Caco-2 (cell line): ENCODE measurements around the gene CXCL8. TPM values are rescaled to one million over a fixed set of nuclear protein-coding genes. Genes with fewer than 3 reads are reported as not detected.

ENCODE experiments used
- BruUV-seq: library from RNA; stranded (reverse); fragments of 400-500 nt; replicated peaks from 2 replicates; lab custom pipeline; 2021; lab: Mats Ljungman, UMichigan
- CTCF ChIA-PET: fragments of 300-600 bp; sonication (Branson Sonifier 250); formaldehyde crosslinking; loops from one replicate; lab custom pipeline; 2022; ENCODE audit warnings: antibody characterized with exemption; lab: Charles Lee
- POLR2A ChIA-PET: fragments of 300-600 bp; sonication (Branson Sonifier 250); formaldehyde crosslinking; loops from one replicate; lab custom pipeline; 2022; ENCODE audit warnings: antibody characterized with exemption; lab: Charles Lee
- DNase-seq, 2 experiments: peaks; one replicate each; pipeline versions ENCODE4 v3.0.0 to v3.0.0-alpha.2; 2020 to 2022
- H3K27me3 ChIP-seq: replicated peaks from 2 replicates; pipeline ENCODE4 v1.6.0; 2011; ENCODE audit warnings: low read length; ENCODE audit not compliant: control insufficient read depth, insufficient read depth
- H3K36me3 ChIP-seq: 2 replicates; pipeline ENCODE4 v1.5.1; 2011; ENCODE audit warnings: low read length; ENCODE audit not compliant: control insufficient read depth, insufficient read depth
- H3K4me1 ChIP-seq: fragments of 250-450 bp; sonication (Bioruptor Pico); 2 replicates; pipeline ENCODE4 v1.5.1; 2020; ENCODE audit warnings: mild to moderate bottlenecking
- H3K4me3 ChIP-seq: 2 replicates; pipeline ENCODE4 v1.5.1; 2011; ENCODE audit warnings: low read depth, mild to moderate bottlenecking, control low read depth, low read length
- H3K9me3 ChIP-seq: fragments of 250-450 bp; sonication (Bioruptor Pico); 2 replicates; pipeline ENCODE4 v1.5.1; 2020; ENCODE audit warnings: mild to moderate bottlenecking, moderate library complexity
- H3K27ac Mint-ChIP-seq: one replicate; pipeline ENCODE4 v1.8.0; 2022; ENCODE audit warnings: mixed read lengths; ENCODE audit not compliant: unreplicated experiment
- H3K27me3 Mint-ChIP-seq: one replicate; pipeline ENCODE4 v1.8.0; 2022; ENCODE audit warnings: mixed read lengths; ENCODE audit not compliant: insufficient read depth, unreplicated experiment
- H3K36me3 Mint-ChIP-seq: one replicate; pipeline ENCODE4 v1.8.0; 2022; ENCODE audit warnings: mild to moderate bottlenecking, mixed read lengths; ENCODE audit not compliant: insufficient read depth, unreplicated experiment
- H3K4me1 Mint-ChIP-seq: one replicate; pipeline ENCODE4 v1.8.0; 2022; ENCODE audit warnings: low read depth, mixed read lengths; ENCODE audit not compliant: unreplicated experiment
- H3K4me3 Mint-ChIP-seq: one replicate; pipeline ENCODE4 v1.8.0; 2022; ENCODE audit warnings: mild to moderate bottlenecking, moderate library complexity, mixed read lengths; ENCODE audit not compliant: unreplicated experiment
- H3K9me3 Mint-ChIP-seq: one replicate; pipeline ENCODE4 v1.8.0; 2022; ENCODE audit warnings: mixed read lengths; ENCODE audit not compliant: unreplicated experiment
- intact Hi-C: fragments of 100-400 bp; cut with micrococcal nuclease; formaldehyde crosslinking; loops from one replicate; pipeline ENCODE4 v1.10.0; 2022; ENCODE audit not compliant: unreplicated experiment
- total RNA-seq: library from RNA; stranded (reverse); gene quantifications from 2 replicates; pipeline ENCODE4 v1.2.3, GENCODE V29; 2022
- TF ChIP-seq, protein P1 (sequence below), 2 experiments: fragments of 200-600 bp in 1 of 2; IDR thresholded peaks; 1 replicate in 1 of 2; 2 replicates in 1 of 2; pipeline versions ENCODE4 v1.5.1 to v1.8.0; 2011 to 2022; ENCODE audit warnings: antibody characterized with exemption in 1 of 2, control low read depth in 1 of 2, inconsistent platforms in 1 of 2, low read depth in 1 of 2, low read length in 1 of 2, mild to moderate bottlenecking in 1 of 2, moderate library complexity in 1 of 2; ENCODE audit not compliant: insufficient read depth in 1 of 2, severe bottlenecking in 1 of 2, unreplicated experiment in 1 of 2

Gene CXCL8
- total RNA-seq, 1 experiment from 2014 or later: 0.18 TPM

DNA sequence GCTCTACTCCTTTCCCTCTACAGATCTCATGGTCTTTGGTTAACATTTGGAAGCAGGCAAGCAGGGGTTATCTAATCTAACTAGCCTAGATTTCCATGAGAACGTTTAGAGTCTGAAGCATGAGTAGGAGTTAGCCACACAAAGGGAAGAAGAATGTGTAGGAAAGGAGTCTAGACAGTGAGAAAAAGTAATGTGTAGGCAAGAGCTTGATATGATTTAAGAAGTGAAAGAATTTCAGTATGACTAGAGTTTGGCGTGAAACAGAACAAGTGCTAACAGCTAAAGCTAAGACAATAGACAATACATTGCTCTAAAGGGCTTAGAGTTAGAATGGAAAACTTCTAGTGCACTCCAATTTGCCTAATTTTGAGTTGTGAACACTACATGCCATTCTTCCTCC, 10.8 kb downstream of the CXCL8 start:
- intact Hi-C loops: no loop called here
- Histone ChIP-seq H3K4me3 (no peak overlapping the region), H3K4me1 (no peaks in the 10 kb centered on the region), H3K9me3 (no peaks in the 10 kb centered on the region), H3K36me3 (no peaks in the 10 kb centered on the region), H3K27me3 (no peaks in the 10 kb centered on the region)
- H3K36me3 Mint-ChIP-seq: no peaks in the 10 kb centered on the region
- H3K9me3 Mint-ChIP-seq: no peaks in the 10 kb centered on the region
- H3K27me3 Mint-ChIP-seq: peaks cover 2% of the 10 kb centered on the region
- H3K27ac Mint-ChIP-seq: no peak overlapping the region
- H3K4me3 Mint-ChIP-seq: no peak overlapping the region
- no peaks in the 10 kb centered on the region for H3K4me1 Mint-ChIP-seq
- BruUV-seq: no TSS peak
- DNase-seq: no peak
- ChIA-PET CTCF (no interaction called here), POLR2A (no interaction called here)
- TF ChIP-seq, protein P1, sequence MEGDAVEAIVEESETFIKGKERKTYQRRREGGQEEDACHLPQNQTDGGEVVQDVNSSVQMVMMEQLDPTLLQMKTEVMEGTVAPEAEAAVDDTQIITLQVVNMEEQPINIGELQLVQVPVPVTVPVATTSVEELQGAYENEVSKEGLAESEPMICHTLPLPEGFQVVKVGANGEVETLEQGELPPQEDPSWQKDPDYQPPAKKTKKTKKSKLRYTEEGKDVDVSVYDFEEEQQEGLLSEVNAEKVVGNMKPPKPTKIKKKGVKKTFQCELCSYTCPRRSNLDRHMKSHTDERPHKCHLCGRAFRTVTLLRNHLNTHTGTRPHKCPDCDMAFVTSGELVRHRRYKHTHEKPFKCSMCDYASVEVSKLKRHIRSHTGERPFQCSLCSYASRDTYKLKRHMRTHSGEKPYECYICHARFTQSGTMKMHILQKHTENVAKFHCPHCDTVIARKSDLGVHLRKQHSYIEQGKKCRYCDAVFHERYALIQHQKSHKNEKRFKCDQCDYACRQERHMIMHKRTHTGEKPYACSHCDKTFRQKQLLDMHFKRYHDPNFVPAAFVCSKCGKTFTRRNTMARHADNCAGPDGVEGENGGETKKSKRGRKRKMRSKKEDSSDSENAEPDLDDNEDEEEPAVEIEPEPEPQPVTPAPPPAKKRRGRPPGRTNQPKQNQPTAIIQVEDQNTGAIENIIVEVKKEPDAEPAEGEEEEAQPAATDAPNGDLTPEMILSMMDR (IDR thresholded peaks at IDR 0.05; ENCODE audit: insufficient read depth in 1 of 2, low read depth in 1 of 2, low read length in 1 of 2, severe bottlenecking in 1 of 2, unreplicated experiment in 1 of 2): no peak

DNA sequence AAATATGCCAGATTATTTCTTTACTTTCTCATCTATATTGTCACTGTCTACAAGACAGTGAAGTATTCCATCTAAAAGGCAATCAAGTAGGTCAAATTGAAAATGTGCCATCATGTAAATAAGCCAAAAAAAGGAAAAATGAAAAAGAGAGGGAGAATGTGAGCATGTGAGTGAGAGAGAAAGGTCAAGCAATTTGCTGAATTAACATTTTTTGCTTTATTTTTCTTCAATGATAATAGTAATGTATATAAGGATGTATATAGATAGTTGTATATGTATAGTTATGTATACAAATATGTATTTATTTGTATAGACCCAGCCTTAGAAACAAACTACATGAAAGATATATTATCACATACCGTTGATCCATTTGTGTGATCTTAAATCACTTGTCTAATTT, 11.5 kb downstream of the CXCL8 start:
- H3K4me1 Mint-ChIP-seq: no peaks in the 10 kb centered on the region
- no peaks in the 10 kb centered on the region for H3K36me3 ChIP-seq
- H3K9me3 Mint-ChIP-seq: no peaks in the 10 kb centered on the region
- no peaks in the 10 kb centered on the region for H3K9me3 ChIP-seq
- CTCF ChIA-PET: no interaction called here
- H3K27ac Mint-ChIP-seq: no peak overlapping the region
- intact Hi-C loops: no loop called here
- TF ChIP-seq, protein P1 (IDR thresholded peaks at IDR 0.05; ENCODE audit: insufficient read depth in 1 of 2, low read depth in 1 of 2, low read length in 1 of 2, severe bottlenecking in 1 of 2, unreplicated experiment in 1 of 2): no peak
- no peak overlapping the region for H3K4me3 Mint-ChIP-seq
- no peak for DNase-seq
- H3K36me3 Mint-ChIP-seq: no peaks in the 10 kb centered on the region
- no peaks in the 10 kb centered on the region for H3K27me3 ChIP-seq
- H3K4me3 ChIP-seq: no peak overlapping the region
- POLR2A ChIA-PET: no interaction called here
- no peaks in the 10 kb centered on the region for H3K4me1 ChIP-seq
- no TSS peak for BruUV-seq
- peaks cover 2% of the 10 kb centered on the region for H3K27me3 Mint-ChIP-seq

DNA sequence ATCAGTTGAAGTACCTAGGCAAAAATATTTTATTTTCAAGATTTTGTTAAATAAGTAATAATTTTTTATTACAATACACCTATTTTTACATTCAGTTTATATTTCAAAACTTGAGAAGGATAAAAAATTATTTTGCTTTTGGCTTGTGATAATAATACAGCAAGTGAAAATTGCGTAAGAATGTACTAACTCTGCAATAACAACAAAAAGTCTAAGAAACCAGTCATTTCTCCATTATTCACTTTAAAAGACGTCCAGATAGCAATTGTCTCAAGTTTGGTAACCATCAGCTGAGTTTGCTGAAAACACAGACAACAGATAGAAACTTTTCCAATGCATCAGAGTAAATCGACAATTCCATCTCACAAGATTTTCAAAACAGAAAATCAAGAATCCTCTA, 12.1 kb downstream of the CXCL8 start:
- no peak overlapping the region for H3K4me3 Mint-ChIP-seq
- TF ChIP-seq, protein P1 (IDR thresholded peaks at IDR 0.05; ENCODE audit: insufficient read depth in 1 of 2, low read depth in 1 of 2, low read length in 1 of 2, severe bottlenecking in 1 of 2, unreplicated experiment in 1 of 2): no peak
- ChIA-PET POLR2A (no interaction called here), CTCF (no interaction called here)
- H3K4me3 ChIP-seq: no peak overlapping the region
- H3K4me1 ChIP-seq: no peaks in the 10 kb centered on the region
- H3K27ac Mint-ChIP-seq: no peak overlapping the region
- H3K9me3 Mint-ChIP-seq: no peaks in the 10 kb centered on the region
- H3K9me3 ChIP-seq: no peaks in the 10 kb centered on the region
- intact Hi-C loops: no loop called here
- H3K27me3 ChIP-seq: no peaks in the 10 kb centered on the region
- no peak for DNase-seq
- H3K36me3 ChIP-seq: no peaks in the 10 kb centered on the region
- no peaks in the 10 kb centered on the region for H3K36me3 Mint-ChIP-seq
- no TSS peak for BruUV-seq
- H3K4me1 Mint-ChIP-seq: no peaks in the 10 kb centered on the region
- H3K27me3 Mint-ChIP-seq: peaks cover 2% of the 10 kb centered on the region
